Neuronal stem cell (in vitro differentiated cells): ENCODE data around the gene CEP350.

Experiments used
- DNase-seq: peaks from one replicate; pipeline ENCODE4 v3.0.0-alpha.2; 2013; ENCODE audit warnings: low spot score
- H2AFZ ChIP-seq: one replicate; pipeline ENCODE4 v1.6.1; 2013; ENCODE audit warnings: mild to moderate bottlenecking, low read length, inconsistent platforms
- H2AK5ac ChIP-seq: 2 replicates; pipeline ENCODE4 v1.6.1; 2013; ENCODE audit warnings: low read depth, mild to moderate bottlenecking, inconsistent platforms, low read length, moderate library complexity, mixed read lengths
- H2BK120ac ChIP-seq: 2 replicates; pipeline ENCODE4 v1.6.1; 2013; ENCODE audit warnings: low read depth, mild to moderate bottlenecking, inconsistent platforms, low read length, moderate library complexity, mixed read lengths
- H2BK12ac ChIP-seq: one replicate; pipeline ENCODE4 v1.6.1; 2013; ENCODE audit warnings: low read length, inconsistent platforms
- H2BK15ac ChIP-seq: 2 replicates; pipeline ENCODE4 v1.6.1; 2013; ENCODE audit warnings: mild to moderate bottlenecking, low read length, inconsistent platforms, mixed read lengths
- H2BK5ac ChIP-seq: one replicate; pipeline ENCODE4 v1.6.1; 2013; ENCODE audit warnings: inconsistent platforms, mild to moderate bottlenecking, low read length, moderate library complexity
- H3K14ac ChIP-seq: one replicate; pipeline ENCODE4 v1.6.1; 2013; ENCODE audit warnings: low read length, inconsistent platforms
- H3K18ac ChIP-seq: 2 replicates; pipeline ENCODE4 v1.6.1; 2013; ENCODE audit warnings: low read length, inconsistent platforms
- H3K23ac ChIP-seq: 2 replicates; pipeline ENCODE4 v1.6.1; 2013; ENCODE audit warnings: low read depth, mild to moderate bottlenecking, mixed read lengths, low read length, inconsistent platforms; ENCODE audit not compliant: poor library complexity
- H3K27ac ChIP-seq: replicated peaks from 3 replicates; pipeline ENCODE4 v1.5.1; 2013; ENCODE audit warnings: low read length, inconsistent platforms
- H3K27me3 ChIP-seq, 3 experiments: 2 replicates each; pipeline ENCODE4 v1.6.1; 2013; ENCODE audit warnings: low read length in 3 of 3, mild to moderate bottlenecking in 2 of 3, inconsistent platforms in 1 of 3, low read depth in 1 of 3, mixed read lengths in 1 of 3, moderate library complexity in 1 of 3; ENCODE audit not compliant: control insufficient read depth in 3 of 3, insufficient read depth in 3 of 3
- H3K36me3 ChIP-seq, 2 donors: replicated peaks in 1 of 2; 2 replicates each; pipeline ENCODE4 v1.6.1; 2013; ENCODE audit warnings: low read length in 2 of 2; ENCODE audit not compliant: control insufficient read depth in 2 of 2, insufficient read depth in 2 of 2
- H3K4ac ChIP-seq: 2 replicates; pipeline ENCODE4 v1.6.1; 2013; ENCODE audit warnings: inconsistent platforms, mild to moderate bottlenecking, low read length, moderate library complexity
- H3K4me1 ChIP-seq, 2 donors: 1 replicate in 1 of 2; 2 replicates in 1 of 2; pipeline ENCODE4 v1.6.1; 2013; ENCODE audit warnings: low read length in 2 of 2, low read depth in 1 of 2; ENCODE audit not compliant: control insufficient read depth in 2 of 2, insufficient read depth in 1 of 2
- H3K4me2 ChIP-seq: one replicate; pipeline ENCODE4 v1.6.1; 2013; ENCODE audit warnings: mild to moderate bottlenecking, low read length, inconsistent platforms; ENCODE audit not compliant: insufficient read depth, poor library complexity, severe bottlenecking
- H3K4me3 ChIP-seq, 2 donors: 2 replicates each; pipeline ENCODE4 v1.5.1; 2013; ENCODE audit warnings: low read length in 2 of 2, mild to moderate bottlenecking in 2 of 2, inconsistent platforms in 1 of 2, moderate library complexity in 1 of 2
- H3K79me1 ChIP-seq: one replicate; pipeline ENCODE4 v1.6.1; 2013; ENCODE audit warnings: low read depth, mild to moderate bottlenecking, inconsistent platforms, low read length, moderate library complexity
- H3K9ac ChIP-seq: one replicate; pipeline ENCODE4 v1.6.1; 2013; ENCODE audit warnings: mild to moderate bottlenecking, low read depth, low read length, inconsistent platforms; ENCODE audit not compliant: poor library complexity
- H3K9me3 ChIP-seq, 2 donors: replicated peaks in 1 of 2; 2 replicates each; pipeline versions ENCODE3 to v1.6.1; 2013; ENCODE audit warnings: low read length in 2 of 2, mild to moderate bottlenecking in 2 of 2, inconsistent platforms in 1 of 2, low read depth in 1 of 2, mixed read lengths in 1 of 2, moderate library complexity in 1 of 2; ENCODE audit not compliant: control insufficient read depth in 2 of 2, insufficient read depth in 1 of 2
- H4K8ac ChIP-seq: one replicate; pipeline ENCODE4 v1.6.1; 2013; ENCODE audit warnings: low read depth, mild to moderate bottlenecking, inconsistent platforms, low read length, moderate library complexity
- H4K91ac ChIP-seq: one replicate; pipeline ENCODE4 v1.6.1; 2013; ENCODE audit warnings: low read length, low read depth, mild to moderate bottlenecking, inconsistent platforms; ENCODE audit not compliant: poor library complexity
- WGBS, 2 donors: extraction: QIAGEN DNeasy Blood & Tissue Kit; methylation state at CpG; one replicate each; pipeline ENCODE4 v1.1.7; 2013; ENCODE audit warnings: missing lambda C conversion rate in 2 of 2, mixed read lengths in 1 of 2; ENCODE audit not compliant: insufficient read length in 2 of 2, insufficient replicate concordance in 1 of 2; ENCODE audit errors: extremely low coverage in 2 of 2; 5-methylcytosine and 5-hydroxymethylcytosine counted together

CEP350 gene

DNA sequence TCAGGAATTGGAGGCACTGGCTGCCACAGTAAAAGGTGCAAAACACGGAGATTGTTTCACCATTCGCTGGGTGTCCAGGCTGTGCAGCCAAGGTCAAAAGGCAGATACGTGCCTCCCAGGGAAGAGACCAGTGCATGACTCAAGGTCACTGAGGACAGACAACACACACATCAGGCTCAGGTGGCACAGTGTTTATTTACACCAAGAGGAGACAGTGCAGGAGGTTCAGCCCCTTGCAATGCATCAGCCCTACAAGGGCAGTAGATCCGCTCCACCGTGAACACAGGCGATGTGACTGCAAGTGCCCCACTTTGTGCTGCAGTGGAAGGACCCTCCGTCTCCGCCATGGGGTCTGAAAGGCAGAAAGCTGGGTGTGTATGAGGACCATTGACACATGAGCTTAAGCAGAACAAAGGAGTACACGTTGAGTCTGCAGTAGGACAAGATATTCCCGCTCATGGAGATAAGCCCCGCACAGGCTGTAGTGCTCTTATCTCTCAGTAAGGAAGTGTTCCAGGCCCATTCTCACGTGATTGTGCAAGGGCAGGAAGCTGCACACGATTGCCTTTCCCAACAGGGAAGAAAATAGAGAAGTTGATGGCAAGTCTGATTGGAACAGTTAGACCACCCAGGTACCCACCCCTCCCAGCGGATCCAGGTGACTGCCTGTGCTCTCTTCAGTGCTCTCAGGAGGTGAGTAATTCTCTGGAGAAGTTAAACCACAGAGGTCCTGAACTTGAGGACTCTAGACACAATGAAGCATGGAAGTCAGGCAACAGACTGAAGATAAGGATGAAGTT is 162.6 kb downstream of the CEP350 start:
- H2BK120ac ChIP-seq, result no peak overlapping the region
- no peak overlapping the region for H2AFZ ChIP-seq
- no peak overlapping the region for H2BK5ac ChIP-seq
- H3K27ac ChIP-seq, result no peak overlapping the region
- no peak overlapping the region for H3K4ac ChIP-seq
- H2AK5ac ChIP-seq, result no peak overlapping the region
- no peak overlapping the region for H3K18ac ChIP-seq
- H3K9ac ChIP-seq, result no peak overlapping the region
- H4K8ac ChIP-seq, result no peak overlapping the region
- no peak overlapping the region for H2BK12ac ChIP-seq
- DNase-seq, result no peak
- no CpG with 5 or more reads among the region's 14 CpGs for WGBS, 2 donors
- H3K23ac ChIP-seq, result no peak overlapping the region
- H3K4me3 ChIP-seq, result peak overlapping the region in 1 of 2 donors; percentile 7
- no peaks in the 10 kb centered on the region for H3K79me1 ChIP-seq
- peaks cover 1 to 16% of the 10 kb centered on the region in 2 donors for H3K36me3 ChIP-seq
- H3K4me1 ChIP-seq, result no peaks in the 10 kb centered on the region
- H3K14ac ChIP-seq, result no peak overlapping the region
- H4K91ac ChIP-seq, result no peak overlapping the region
- H3K9me3 ChIP-seq, result no peaks in the 10 kb centered on the region
- no peaks in the 10 kb centered on the region for H3K27me3 ChIP-seq
- H2BK15ac ChIP-seq, result no peak overlapping the region
- H3K4me2 ChIP-seq, result no peak overlapping the region

DNA sequence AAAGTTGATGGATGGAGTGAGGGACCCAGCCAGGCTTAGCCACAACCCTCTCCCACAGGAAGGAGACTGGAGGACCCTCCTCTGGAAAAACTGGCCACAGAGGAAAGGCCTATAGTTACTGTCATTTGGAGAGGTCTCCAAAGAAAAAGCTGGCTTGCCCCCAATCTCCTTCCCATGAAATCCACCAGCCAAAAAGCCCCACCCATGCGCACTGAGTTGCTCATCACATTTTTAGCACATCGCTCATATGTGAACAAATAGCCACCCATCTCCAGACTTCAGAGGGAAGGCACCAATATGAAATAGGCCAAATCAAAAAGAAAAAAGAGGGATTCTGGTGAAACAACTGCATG is 163.1 kb downstream of the CEP350 start:
- Histone ChIP-seq H3K4me2 (no peak overlapping the region), H3K23ac (no peak overlapping the region), H3K18ac (no peak overlapping the region), H4K91ac (no peak overlapping the region), H3K36me3 (peaks cover 0 to 10% of the 10 kb centered on the region in 2 donors), H3K4me1 (no peaks in the 10 kb centered on the region), H3K4ac (no peak overlapping the region), H2BK120ac (no peak overlapping the region), H2AFZ (no peak overlapping the region), H3K27ac (no peak overlapping the region), H3K9ac (no peak overlapping the region), H2BK5ac (no peak overlapping the region), H3K27me3 (no peaks in the 10 kb centered on the region), H2AK5ac (no peak overlapping the region), H3K4me3 (no peak overlapping the region), H3K14ac (no peak overlapping the region), H2BK15ac (no peak overlapping the region), H3K79me1 (no peaks in the 10 kb centered on the region), H3K9me3 (no peaks in the 10 kb centered on the region), H4K8ac (no peak overlapping the region), H2BK12ac (no peak overlapping the region)
- DNase-seq, result no peak
- WGBS, 2 donors, result no CpG with 5 or more reads among the region's 2 CpGs

DNA sequence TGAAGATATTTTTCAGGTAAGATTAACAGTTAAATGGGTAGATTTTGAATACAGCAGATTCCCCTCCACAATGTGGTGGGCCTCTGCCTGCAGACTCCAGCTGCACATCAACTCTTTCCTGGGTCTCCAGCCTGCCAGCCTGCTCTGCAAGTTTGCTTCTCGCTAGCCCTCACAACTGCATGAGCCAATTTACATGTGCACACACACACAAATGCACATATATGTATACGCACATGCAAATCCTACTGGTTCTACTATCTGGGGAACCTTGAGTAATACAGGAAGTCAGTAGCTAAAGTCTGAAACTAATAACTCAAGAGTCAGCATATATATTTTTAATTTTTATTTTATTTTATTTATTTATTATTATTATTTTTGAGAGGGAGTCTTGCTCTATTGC is 165.2 kb downstream of the CEP350 start:
- H2BK15ac ChIP-seq, result no peak overlapping the region
- DNase-seq, result no peak
- H3K27me3 ChIP-seq, result no peaks in the 10 kb centered on the region
- no peak overlapping the region for H3K18ac ChIP-seq
- WGBS, 2 donors, result no CpG with 5 or more reads among the region's 2 CpGs
- no peak overlapping the region for H3K9ac ChIP-seq
- H2BK12ac ChIP-seq, result no peak overlapping the region
- H2BK5ac ChIP-seq, result no peak overlapping the region
- no peaks in the 10 kb centered on the region for H3K9me3 ChIP-seq
- H3K4me3 ChIP-seq, result no peak overlapping the region
- no peak overlapping the region for H3K27ac ChIP-seq
- H3K23ac ChIP-seq, result no peak overlapping the region
- H3K4me1 ChIP-seq, result no peaks in the 10 kb centered on the region
- no peak overlapping the region for H2AFZ ChIP-seq
- H2AK5ac ChIP-seq, result no peak overlapping the region
- no peaks in the 10 kb centered on the region for H3K79me1 ChIP-seq
- H3K36me3 ChIP-seq, result peaks cover 0 to 2% of the 10 kb centered on the region in 2 donors
- H2BK120ac ChIP-seq, result no peak overlapping the region
- H3K4ac ChIP-seq, result no peak overlapping the region
- H4K91ac ChIP-seq, result no peak overlapping the region
- no peak overlapping the region for H3K4me2 ChIP-seq
- no peak overlapping the region for H4K8ac ChIP-seq
- H3K14ac ChIP-seq, result no peak overlapping the region

DNA sequence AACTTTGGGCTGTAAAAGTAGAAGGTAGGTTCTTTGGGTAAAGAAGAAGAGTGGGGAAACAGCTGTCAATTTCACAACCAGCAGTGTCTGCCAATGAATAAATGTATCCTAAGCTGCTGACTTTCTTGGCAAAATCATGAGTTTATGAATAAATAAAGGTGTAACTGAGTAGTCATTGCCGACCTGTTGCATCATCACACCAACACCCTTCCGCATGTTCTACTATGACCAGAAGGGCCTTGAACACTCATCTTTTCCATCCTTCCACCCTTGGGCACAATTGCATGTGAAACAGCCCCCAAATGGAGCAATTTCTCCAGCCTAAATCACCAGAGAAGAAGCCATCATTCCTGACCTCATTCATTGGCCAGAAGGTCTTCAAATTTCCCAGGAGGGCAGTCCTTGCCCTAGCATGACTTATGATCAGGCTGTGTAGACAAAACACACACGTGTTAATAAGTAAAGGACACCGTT is 168.9 kb downstream of the CEP350 start:
- no peak overlapping the region for H3K9ac ChIP-seq
- no peak overlapping the region for H3K4me3 ChIP-seq
- H3K36me3 ChIP-seq, result no peaks in the 10 kb centered on the region
- H2BK120ac ChIP-seq, result no peak overlapping the region
- no peak overlapping the region for H3K18ac ChIP-seq
- no peaks in the 10 kb centered on the region for H3K9me3 ChIP-seq
- H2BK12ac ChIP-seq, result no peak overlapping the region
- no peak overlapping the region for H3K4me2 ChIP-seq
- no peak overlapping the region for H2AFZ ChIP-seq
- DNase-seq, result no peak
- H3K23ac ChIP-seq, result no peak overlapping the region
- H3K27ac ChIP-seq, result no peak overlapping the region
- H4K91ac ChIP-seq, result no peak overlapping the region
- no CpG with 5 or more reads among the region's 4 CpGs for WGBS, 2 donors
- no peak overlapping the region for H3K14ac ChIP-seq
- H3K79me1 ChIP-seq, result no peaks in the 10 kb centered on the region
- no peaks in the 10 kb centered on the region for H3K4me1 ChIP-seq
- no peak overlapping the region for H2BK5ac ChIP-seq
- no peak overlapping the region for H4K8ac ChIP-seq
- no peak overlapping the region for H3K4ac ChIP-seq
- no peaks in the 10 kb centered on the region for H3K27me3 ChIP-seq
- no peak overlapping the region for H2AK5ac ChIP-seq
- no peak overlapping the region for H2BK15ac ChIP-seq
